Measurements from ENCODE around the gene CGB3.
"Not testable (repeated sequence)": the region's sequence is repeated elsewhere in the genome, so short reads cannot be mapped to it uniquely, and the experiment has no call there.

The CGB3 gene

DNA sequence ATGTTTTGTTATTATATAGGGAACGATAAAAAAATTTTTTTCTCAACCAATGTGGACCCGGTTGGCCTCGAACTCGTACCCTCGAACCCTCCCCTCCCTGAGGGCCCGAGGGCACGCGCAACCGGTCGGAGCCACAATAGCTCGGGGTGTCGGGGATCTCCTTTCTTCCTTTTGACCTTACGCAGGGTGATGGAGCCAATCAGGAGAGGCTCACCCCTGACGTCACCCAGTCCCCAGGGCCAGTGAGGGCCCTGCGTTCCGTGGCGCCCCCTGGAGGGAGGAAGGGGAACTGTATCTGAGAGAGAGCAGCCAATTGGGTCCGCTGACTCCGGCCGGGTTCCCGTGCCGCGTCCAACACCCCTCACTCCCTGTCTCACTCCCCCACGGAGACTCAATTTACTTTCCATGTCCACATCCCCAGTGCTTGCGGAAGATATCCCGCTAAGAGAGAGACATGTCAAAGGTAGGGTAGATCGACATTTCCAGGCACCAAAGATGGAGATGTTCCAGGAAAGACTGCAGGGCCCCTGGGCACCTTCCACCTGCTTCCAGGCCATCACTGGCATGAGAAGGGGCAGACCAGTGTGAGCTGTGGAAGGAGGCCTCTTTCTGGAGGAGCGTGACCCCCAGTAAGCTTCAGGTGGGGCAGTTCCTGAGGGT lies 7.6 kb upstream of the CGB3 start, which contains the start of gene CGB2:
Gene CGB2, plus strand, starts transcription at position 249 of the 660 bp plus-strand sequence. Its CDS starts 206 bp downstream, at position 455.
- H3K4me3 ChIP-seq (replicated peaks; ENCODE audit: low read depth, low read length); DNase-seq (ENCODE audit: low read depth): not testable (repeated sequence)
- TF ChIP-seq, protein P1, sequence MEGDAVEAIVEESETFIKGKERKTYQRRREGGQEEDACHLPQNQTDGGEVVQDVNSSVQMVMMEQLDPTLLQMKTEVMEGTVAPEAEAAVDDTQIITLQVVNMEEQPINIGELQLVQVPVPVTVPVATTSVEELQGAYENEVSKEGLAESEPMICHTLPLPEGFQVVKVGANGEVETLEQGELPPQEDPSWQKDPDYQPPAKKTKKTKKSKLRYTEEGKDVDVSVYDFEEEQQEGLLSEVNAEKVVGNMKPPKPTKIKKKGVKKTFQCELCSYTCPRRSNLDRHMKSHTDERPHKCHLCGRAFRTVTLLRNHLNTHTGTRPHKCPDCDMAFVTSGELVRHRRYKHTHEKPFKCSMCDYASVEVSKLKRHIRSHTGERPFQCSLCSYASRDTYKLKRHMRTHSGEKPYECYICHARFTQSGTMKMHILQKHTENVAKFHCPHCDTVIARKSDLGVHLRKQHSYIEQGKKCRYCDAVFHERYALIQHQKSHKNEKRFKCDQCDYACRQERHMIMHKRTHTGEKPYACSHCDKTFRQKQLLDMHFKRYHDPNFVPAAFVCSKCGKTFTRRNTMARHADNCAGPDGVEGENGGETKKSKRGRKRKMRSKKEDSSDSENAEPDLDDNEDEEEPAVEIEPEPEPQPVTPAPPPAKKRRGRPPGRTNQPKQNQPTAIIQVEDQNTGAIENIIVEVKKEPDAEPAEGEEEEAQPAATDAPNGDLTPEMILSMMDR (IDR thresholded peaks at IDR 0.05; ENCODE audit: low read length, missing control alignments), result peak; percentile 20

DNA sequence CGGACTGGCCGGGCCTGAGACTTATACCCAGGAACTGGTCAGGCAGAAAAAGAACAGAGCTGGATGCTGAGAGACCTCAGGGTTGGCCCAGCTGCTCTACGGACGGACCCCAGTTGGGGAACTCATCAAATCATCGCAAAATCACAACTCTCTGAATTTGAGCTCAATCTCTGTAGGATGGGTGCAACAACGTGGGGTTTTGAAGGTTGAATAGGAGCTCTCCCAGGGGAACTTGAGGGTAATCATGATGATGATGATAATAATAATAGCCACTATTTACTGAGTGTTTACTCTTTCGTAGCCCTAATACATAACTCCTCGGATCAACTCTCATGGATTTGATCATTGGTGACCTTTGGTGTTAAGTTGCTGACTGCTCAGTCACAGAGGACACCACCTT lies 6.2 kb upstream of the CGB3 start:
- H3K4me3 ChIP-seq (replicated peaks; ENCODE audit: low read depth, low read length); DNase-seq (ENCODE audit: low read depth): not testable (repeated sequence)

DNA sequence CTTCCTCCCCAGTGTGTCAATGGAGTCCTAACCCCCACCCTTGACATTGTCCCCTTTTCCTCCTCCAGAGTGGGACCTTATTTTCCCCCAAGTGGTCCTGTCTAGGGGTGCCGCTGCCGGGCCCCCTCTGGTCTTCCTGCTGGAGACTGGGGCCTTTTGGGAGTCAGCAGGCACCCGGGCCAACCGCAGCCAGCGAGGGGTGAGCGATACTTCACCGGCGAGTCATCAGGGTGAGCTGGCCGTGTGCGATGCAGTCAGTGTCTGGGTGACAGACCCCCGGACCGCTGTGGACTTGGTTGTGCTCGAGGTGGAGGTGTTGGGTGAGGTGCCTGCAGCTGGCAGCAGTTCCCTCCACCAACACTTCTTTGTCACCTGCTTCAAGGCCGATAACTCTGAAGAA lies 5.6 kb upstream of the CGB3 start:
- DNase-seq (ENCODE audit: low read depth); H3K4me3 ChIP-seq (replicated peaks; ENCODE audit: low read depth, low read length): not testable (repeated sequence)

DNA sequence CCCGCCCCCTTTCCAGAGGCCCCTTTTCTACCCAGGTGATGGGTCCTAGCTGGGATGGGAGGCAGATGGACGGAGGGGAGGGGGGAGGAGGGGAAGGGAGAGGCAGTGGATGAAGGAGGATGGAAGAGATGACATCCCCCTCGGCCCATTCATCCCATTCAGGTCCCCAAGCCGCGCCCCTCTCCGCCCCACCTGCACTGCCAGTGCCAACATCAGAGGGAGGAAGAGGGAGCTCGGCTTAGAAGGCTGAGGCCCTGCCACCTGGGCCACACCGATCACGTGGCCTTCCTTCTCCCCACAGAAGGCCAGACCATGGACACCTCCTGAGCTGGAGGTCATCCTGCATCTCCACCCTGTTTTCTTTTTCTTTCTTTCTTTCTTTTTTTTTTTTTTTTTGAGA lies 4.6 kb upstream of the CGB3 start:
- DNase-seq (ENCODE audit: low read depth); H3K4me3 ChIP-seq (replicated peaks; ENCODE audit: low read depth, low read length): not testable (repeated sequence)

DNA sequence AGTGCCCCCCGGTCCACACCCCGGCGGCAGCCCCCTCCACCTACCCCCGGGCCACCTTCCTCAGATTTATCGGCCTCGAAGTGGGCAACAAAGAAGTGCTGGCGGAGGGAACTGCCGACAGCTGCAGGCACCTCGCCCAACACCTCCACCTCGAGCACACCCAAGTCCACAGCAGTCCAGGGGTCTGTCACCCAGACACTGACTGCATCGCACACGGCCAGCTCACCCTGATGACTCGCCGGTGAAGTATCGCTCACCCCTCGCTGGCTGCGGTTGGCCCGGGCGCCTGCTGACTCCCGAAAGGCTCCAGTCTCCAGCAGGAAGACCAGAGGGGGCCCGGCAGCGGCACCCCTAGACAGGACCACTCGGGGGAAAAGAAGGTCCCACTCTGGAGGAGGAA lies 1.5 kb upstream of the CGB3 start:
- DNase-seq (ENCODE audit: low read depth), result not testable (repeated sequence)

DNA sequence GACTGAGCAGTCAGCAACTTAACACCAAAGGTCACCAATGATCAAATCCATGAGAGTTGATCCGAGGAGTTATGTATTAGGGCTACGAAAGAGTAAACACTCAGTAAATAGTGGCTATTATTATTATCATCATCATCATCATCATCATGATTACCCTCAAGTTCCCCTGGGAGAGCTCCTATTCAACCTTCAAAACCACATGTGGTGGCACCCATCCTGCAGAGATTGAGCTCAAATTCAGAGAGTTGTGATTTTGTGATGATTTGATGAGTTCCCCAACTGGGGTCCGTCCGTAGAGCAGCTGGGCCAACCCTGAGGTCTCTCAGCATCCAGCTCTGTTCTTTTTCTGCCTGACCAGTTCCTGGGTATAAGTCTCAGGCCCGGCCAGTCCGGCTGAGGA lies 955 bp upstream of the CGB3 start:
- not testable (repeated sequence) for DNase-seq (ENCODE audit: low read depth); H3K4me3 ChIP-seq (replicated peaks; ENCODE audit: low read depth, low read length)

More for the DNA sequence above, 1.5 kb upstream of the CGB3 start:
- H3K4me3 ChIP-seq (replicated peaks; ENCODE audit: low read depth, low read length), result not testable (repeated sequence)

DNA sequence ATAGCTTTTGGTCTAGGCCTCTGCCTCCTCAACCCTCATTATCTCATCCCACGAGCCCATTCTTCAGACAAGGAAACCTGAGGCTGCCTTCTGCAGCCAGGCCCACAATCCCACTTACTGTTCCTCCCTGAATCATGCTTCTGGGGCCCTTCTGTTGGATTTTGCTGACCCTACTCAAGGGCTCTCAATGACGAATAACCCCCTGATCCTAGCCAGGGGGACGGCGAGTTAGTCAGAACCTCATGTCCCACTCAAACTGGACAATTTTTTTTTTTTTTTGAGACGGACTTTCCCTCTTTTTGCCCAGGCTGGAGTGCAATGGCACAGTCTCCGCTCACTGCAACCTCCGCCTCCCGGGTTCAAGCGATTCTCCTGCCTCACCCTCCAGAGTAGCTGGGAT lies 2.0 kb downstream of the CGB3 start:
- no peak for DNase-seq (ENCODE audit: low read depth)
- TF ChIP-seq, protein P1 (IDR thresholded peaks at IDR 0.05; ENCODE audit: low read length, missing control alignments), result no peak
- no peak overlapping the region for H3K4me3 ChIP-seq (replicated peaks; ENCODE audit: low read depth, low read length)

DNA sequence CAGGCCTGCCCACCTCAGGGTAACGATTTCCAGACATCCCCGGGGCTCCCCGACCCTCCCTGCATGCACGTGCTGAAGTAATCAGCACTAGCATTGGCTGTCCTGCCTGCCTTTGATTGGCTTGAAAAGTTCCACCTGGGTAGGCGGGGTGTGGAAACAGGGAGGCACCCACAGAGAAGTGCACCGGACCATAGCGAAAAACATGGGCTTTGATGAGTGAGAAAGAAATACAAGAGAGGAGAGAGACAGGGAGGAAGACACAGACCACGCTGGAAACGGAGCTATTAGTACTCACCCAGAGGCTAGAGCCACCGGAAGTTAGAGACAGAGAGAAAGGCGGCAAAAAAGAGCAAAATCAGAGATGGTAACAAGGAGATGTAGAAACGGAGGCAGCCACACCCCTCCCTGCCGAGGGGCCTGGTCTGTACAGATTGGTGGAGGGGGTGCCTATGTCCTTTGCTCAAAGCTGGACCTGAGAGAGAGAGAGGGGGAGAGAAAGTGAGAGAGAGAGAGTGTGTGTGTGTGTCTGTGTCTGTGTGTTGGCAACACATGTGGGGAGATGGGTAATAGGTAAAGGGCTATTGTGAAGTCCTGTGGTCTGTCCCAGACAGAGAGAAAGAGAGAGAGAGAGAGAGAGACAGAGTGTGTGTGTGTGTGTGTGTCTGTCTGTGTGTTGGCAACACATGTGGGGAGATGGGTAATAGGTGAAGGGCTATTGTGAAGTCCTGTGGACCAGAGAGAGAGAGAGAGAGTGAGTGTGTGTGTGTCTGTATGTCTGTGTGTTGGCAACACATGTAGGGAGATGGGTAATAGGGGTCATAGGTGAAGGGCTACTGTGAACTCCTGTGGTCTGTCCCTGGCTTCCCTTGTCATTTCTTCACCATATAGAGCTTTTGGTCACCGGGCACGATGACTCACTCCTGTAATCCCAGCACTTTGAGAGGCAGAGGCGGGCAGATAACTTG lies 2.9 kb downstream of the CGB3 start:
- no peak overlapping the region for H3K4me3 ChIP-seq (replicated peaks; ENCODE audit: low read depth, low read length)
- DNase-seq (ENCODE audit: low read depth), result no peak
- TF ChIP-seq, protein P1 (IDR thresholded peaks at IDR 0.05; ENCODE audit: low read length, missing control alignments), result no peak

DNA sequence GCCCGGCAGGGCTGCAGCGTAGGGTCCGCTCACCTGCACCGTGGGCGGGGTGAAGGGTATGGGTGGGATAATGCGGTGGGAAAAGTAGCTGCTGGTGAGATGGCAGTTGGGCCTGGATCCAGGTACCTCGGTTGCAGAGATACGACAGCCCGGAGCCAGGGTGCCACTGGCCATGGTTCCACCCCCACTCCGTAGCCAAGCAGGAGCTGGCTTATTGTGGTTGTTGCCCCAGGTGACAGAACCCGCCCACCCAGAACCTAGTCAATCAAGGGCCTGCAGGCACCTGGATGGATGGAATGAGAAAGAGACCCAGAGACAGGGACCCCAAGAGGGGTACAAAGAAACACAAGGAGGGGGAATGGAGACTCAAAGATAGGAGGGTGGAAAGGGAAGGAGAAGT lies 3.8 kb downstream of the CGB3 start:
- no peak for DNase-seq (ENCODE audit: low read depth)
- TF ChIP-seq, protein P1 (IDR thresholded peaks at IDR 0.05; ENCODE audit: low read length, missing control alignments), result no peak
- H3K4me3 ChIP-seq (replicated peaks; ENCODE audit: low read depth, low read length), result no peak overlapping the region
